Measurements from ENCODE around the gene UMODL1. TPM values are rescaled to one million over a fixed set of nuclear protein-coding genes. Genes with fewer than 3 reads are reported as not detected.

The UMODL1 gene
- total RNA-seq, 1 experiment from 2014 or later, result 0.18 TPM

- no peaks in the 10 kb centered on the region for H3K36me3 ChIP-seq (ENCODE audit: control insufficient read depth, insufficient read depth, low read length)
- no peak for TF ChIP-seq SIN3A (IDR thresholded peaks at IDR 0.05; ENCODE audit: borderline replicate concordance, insufficient read depth, low read depth, low read length)
- TF ChIP-seq POLR2AphosphoS5 (IDR thresholded peaks at IDR 0.05; ENCODE audit: low read depth, low read length), result no peak
- TF ChIP-seq, protein P1, sequence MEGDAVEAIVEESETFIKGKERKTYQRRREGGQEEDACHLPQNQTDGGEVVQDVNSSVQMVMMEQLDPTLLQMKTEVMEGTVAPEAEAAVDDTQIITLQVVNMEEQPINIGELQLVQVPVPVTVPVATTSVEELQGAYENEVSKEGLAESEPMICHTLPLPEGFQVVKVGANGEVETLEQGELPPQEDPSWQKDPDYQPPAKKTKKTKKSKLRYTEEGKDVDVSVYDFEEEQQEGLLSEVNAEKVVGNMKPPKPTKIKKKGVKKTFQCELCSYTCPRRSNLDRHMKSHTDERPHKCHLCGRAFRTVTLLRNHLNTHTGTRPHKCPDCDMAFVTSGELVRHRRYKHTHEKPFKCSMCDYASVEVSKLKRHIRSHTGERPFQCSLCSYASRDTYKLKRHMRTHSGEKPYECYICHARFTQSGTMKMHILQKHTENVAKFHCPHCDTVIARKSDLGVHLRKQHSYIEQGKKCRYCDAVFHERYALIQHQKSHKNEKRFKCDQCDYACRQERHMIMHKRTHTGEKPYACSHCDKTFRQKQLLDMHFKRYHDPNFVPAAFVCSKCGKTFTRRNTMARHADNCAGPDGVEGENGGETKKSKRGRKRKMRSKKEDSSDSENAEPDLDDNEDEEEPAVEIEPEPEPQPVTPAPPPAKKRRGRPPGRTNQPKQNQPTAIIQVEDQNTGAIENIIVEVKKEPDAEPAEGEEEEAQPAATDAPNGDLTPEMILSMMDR (IDR thresholded peaks at IDR 0.05), result no peak
- no peak for TF ChIP-seq TCF7L2 (IDR thresholded peaks at IDR 0.05; ENCODE audit: low read depth, low read length)
- TF ChIP-seq REST (IDR thresholded peaks at IDR 0.05; ENCODE audit: insufficient read depth in 1 of 2, low read depth in 2 of 2, low read length in 1 of 2), result no peak
- CTCF ChIA-PET, result no interaction called here
- BruUV-seq (replicated peaks), result no TSS peak
- H3K27me3 ChIP-seq (ENCODE audit: control insufficient read depth, insufficient read depth, low read length), result no peaks in the 10 kb centered on the region
- H3K27ac ChIP-seq (ENCODE audit: low read length), result no peak overlapping the region
- no peaks in the 10 kb centered on the region; the same call in 1 of the 2 replicates for H3K4me1 ChIP-seq (ENCODE audit: control insufficient read depth, insufficient read depth, low read length)
- ATAC-seq (no peak), DNase-seq (ENCODE audit: low read depth, low spot score) (no peak)
- in situ Hi-C loops (cut with HindIII; ENCODE audit: low pct_unique_long_range_greater_than_20kb, low sequenced_read_pairs), result no loop called here
- POLR2A ChIA-PET, result no interaction called here
- no peaks in the 10 kb centered on the region for H3K9me3 ChIP-seq (ENCODE audit: control insufficient read depth, insufficient read depth, low read depth, low read length)
- intact Hi-C loops (cut with micrococcal nuclease; ENCODE audit: unreplicated experiment), result no loop called here
- no peak overlapping the region for H3K4me3 ChIP-seq (ENCODE audit: low read depth in 2 of 2, low read length in 2 of 2)
Observed at GRCh38 chr21:42061986-42062235, 9.2 kb upstream of the UMODL1 start.

GRCh38 chr21:42062236-42063022, 8.7 kb upstream of the UMODL1 start:
- H3K9me3 ChIP-seq (ENCODE audit: control insufficient read depth, insufficient read depth, low read depth, low read length), result no peaks in the 10 kb centered on the region
- TF ChIP-seq, protein P1 (IDR thresholded peaks at IDR 0.05), result no peak
- TF ChIP-seq TCF7L2 (IDR thresholded peaks at IDR 0.05; ENCODE audit: low read depth, low read length), result no peak
- no peak overlapping the region for H3K4me3 ChIP-seq (ENCODE audit: low read depth in 2 of 2, low read length in 2 of 2)
- DNase-seq (ENCODE audit: low read depth, low spot score) (no peak), ATAC-seq (0 out of 2 replicates have a peak, but pooled peaks have one; percentile 19)
- H3K36me3 ChIP-seq (ENCODE audit: control insufficient read depth, insufficient read depth, low read length), result no peaks in the 10 kb centered on the region
- no peaks in the 10 kb centered on the region for H3K4me1 ChIP-seq (ENCODE audit: control insufficient read depth, insufficient read depth, low read length)
- no peaks in the 10 kb centered on the region for H3K27me3 ChIP-seq (ENCODE audit: control insufficient read depth, insufficient read depth, low read length)
- no peak overlapping the region for H3K27ac ChIP-seq (ENCODE audit: low read length)
- no TSS peak for BruUV-seq (replicated peaks)
- POLR2A ChIA-PET, result no interaction called here
- intact Hi-C loops (cut with micrococcal nuclease; ENCODE audit: unreplicated experiment) (no loop called here), in situ Hi-C loops (cut with HindIII; ENCODE audit: low pct_unique_long_range_greater_than_20kb, low sequenced_read_pairs) (no loop called here)
- CTCF ChIA-PET, result no interaction called here
